BE2C (cell line): ENCODE results near the gene PPP3CA. TPM values are rescaled to one million over a fixed set of nuclear protein-coding genes. Genes with fewer than 3 reads are reported as not detected.

ENCODE experiments used
- DNase-seq: peaks from one replicate; pipeline ENCODE4 v3.0.0-alpha.2; 2020
- H3K27me3 ChIP-seq: fragments of 250-450 bp; sonication (Bioruptor Pico); 2 replicates; pipeline ENCODE4 v1.5.1; 2020; ENCODE audit warnings: mild to moderate bottlenecking
- H3K36me3 ChIP-seq: fragments of 250-450 bp; sonication (Bioruptor Pico); 2 replicates; pipeline ENCODE4 v1.5.1; 2020; ENCODE audit warnings: mild to moderate bottlenecking
- H3K4me1 ChIP-seq: fragments of 250-450 bp; sonication (Bioruptor Pico); 2 replicates; pipeline ENCODE4 v1.5.1; 2020
- H3K4me3 ChIP-seq: 2 replicates; pipeline ENCODE4 v1.5.1; 2011; ENCODE audit warnings: low read depth, low read length
- H3K9me3 ChIP-seq: fragments of 250-450 bp; sonication (Bioruptor Pico); 2 replicates; pipeline ENCODE4 v1.5.1; 2020
- polyA plus RNA-seq: library from polyadenylated mRNA; unstranded; fragments of >200 nt; gene quantifications from one replicate; pipeline ENCODE4 v1.2.1, GENCODE V29; 2012; ENCODE audit warnings: low read depth, missing spikeins; ENCODE audit not compliant: insufficient read length, insufficient read depth
- TF ChIP-seq, protein P1 (sequence below): IDR thresholded peaks from 2 replicates; pipeline ENCODE4 v1.5.1; 2012; ENCODE audit warnings: mild to moderate bottlenecking, low read depth, low read length

Gene PPP3CA
- polyA plus RNA-seq: 29.6 TPM

- Histone ChIP-seq H3K4me1 (peaks cover 7% of the 10 kb centered on the region), H3K4me3 (peak within 1 kb of the TSS; percentile 89), H3K36me3 (no peaks in the 10 kb centered on the region), H3K9me3 (no peaks in the 10 kb centered on the region), H3K27me3 (no peaks in the 10 kb centered on the region)
- no peak for DNase-seq
- TF ChIP-seq, protein P1, sequence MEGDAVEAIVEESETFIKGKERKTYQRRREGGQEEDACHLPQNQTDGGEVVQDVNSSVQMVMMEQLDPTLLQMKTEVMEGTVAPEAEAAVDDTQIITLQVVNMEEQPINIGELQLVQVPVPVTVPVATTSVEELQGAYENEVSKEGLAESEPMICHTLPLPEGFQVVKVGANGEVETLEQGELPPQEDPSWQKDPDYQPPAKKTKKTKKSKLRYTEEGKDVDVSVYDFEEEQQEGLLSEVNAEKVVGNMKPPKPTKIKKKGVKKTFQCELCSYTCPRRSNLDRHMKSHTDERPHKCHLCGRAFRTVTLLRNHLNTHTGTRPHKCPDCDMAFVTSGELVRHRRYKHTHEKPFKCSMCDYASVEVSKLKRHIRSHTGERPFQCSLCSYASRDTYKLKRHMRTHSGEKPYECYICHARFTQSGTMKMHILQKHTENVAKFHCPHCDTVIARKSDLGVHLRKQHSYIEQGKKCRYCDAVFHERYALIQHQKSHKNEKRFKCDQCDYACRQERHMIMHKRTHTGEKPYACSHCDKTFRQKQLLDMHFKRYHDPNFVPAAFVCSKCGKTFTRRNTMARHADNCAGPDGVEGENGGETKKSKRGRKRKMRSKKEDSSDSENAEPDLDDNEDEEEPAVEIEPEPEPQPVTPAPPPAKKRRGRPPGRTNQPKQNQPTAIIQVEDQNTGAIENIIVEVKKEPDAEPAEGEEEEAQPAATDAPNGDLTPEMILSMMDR: no peak
Measured at GRCh38 chr4:101347267-101347556, at the start of gene PPP3CA. TSS of gene PPP3CA (minus strand) at chr4:101347526.

DNA sequence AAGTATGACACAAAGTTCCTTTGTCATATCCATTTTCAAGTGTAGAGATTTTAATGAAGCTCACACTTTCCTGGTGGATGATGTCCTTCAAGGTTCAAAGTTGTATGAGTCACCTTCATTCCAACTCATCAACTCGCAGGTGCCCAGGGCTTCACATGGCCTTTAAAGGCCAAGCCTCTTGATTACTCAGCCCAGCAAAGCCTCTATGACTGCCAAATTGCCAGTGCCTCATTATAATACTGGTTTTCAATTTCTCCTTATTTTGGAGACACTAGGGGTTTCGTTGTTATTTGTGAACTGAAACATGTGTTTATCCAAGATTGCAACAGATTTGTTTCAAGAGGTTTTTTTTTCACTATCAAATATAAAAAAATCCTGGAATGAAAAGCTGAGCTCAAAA is 45.9 kb upstream of the PPP3CA start:
- no peaks in the 10 kb centered on the region for H3K36me3 ChIP-seq
- DNase-seq: no peak
- TF ChIP-seq, protein P1: no peak

GRCh38 chr4:101370663-101371210 is 23.4 kb upstream of the PPP3CA start:
- Histone ChIP-seq H3K9me3 (no peaks in the 10 kb centered on the region), H3K4me3 (no peak overlapping the region), H3K4me1 (no peaks in the 10 kb centered on the region), H3K36me3 (no peaks in the 10 kb centered on the region), H3K27me3 (no peaks in the 10 kb centered on the region)
- DNase-seq: peak; percentile 15
- TF ChIP-seq, protein P1: peak; percentile 16; the same call in 1 of the 2 replicates

More for the DNA sequence above, 45.9 kb upstream of the PPP3CA start:
- H3K27me3 ChIP-seq: no peaks in the 10 kb centered on the region
- H3K4me1 ChIP-seq: no peaks in the 10 kb centered on the region
- no peaks in the 10 kb centered on the region for H3K9me3 ChIP-seq
- H3K4me3 ChIP-seq: no peak overlapping the region

DNA sequence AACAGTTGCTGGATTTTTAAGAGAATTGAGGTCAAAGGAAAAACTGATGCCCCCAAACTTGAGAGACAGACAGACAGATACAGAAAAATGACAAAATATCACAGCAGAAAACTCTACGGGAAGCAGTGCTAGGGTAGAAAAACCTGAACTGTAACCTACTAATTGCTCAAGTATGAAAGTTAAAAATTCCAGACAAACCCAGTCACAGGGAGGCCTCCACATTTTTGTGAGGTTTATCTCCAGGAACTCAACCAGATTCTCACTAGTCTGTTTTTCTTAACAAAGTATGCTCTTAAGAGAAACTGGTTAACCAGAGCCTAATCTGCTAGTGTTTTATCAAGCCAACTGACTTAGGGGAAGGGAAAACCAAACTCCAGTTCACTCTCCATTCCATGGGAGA is 19.9 kb upstream of the PPP3CA start:
- H3K36me3 ChIP-seq: no peaks in the 10 kb centered on the region
- H3K9me3 ChIP-seq: no peaks in the 10 kb centered on the region
- H3K27me3 ChIP-seq: no peaks in the 10 kb centered on the region
- DNase-seq: no peak
- no peaks in the 10 kb centered on the region for H3K4me1 ChIP-seq
- TF ChIP-seq, protein P1: no peak
- no peak overlapping the region for H3K4me3 ChIP-seq

GRCh38 chr4:101366331-101366730 is 19.0 kb upstream of the PPP3CA start:
- Histone ChIP-seq H3K9me3 (no peaks in the 10 kb centered on the region), H3K4me1 (no peaks in the 10 kb centered on the region), H3K36me3 (no peaks in the 10 kb centered on the region), H3K27me3 (no peaks in the 10 kb centered on the region), H3K4me3 (no peak overlapping the region)
- TF ChIP-seq, protein P1: no peak
- no peak for DNase-seq

DNA sequence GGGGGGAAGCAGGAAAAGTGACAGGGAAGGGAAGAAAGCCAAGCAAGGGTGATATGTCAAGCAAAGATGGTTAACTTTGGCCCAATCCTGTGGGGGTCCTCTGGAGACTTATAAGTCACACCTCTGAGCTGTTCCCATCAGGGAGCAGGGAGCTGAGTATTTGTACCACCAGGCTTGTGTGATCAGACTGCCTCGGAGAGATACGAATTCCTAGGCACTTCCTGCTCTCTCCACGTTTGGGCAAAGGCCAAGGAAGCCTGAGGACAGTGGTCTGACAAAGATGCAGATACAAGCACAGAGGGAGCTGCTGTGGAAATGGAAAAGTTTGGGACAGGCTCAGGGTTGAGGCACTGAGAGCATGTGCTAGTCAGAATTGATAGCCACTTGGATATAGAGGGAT is 10.4 kb upstream of the PPP3CA start:
- TF ChIP-seq, protein P1: no peak
- Histone ChIP-seq H3K4me1 (peaks cover 4% of the 10 kb centered on the region), H3K36me3 (no peaks in the 10 kb centered on the region), H3K9me3 (no peaks in the 10 kb centered on the region), H3K27me3 (no peaks in the 10 kb centered on the region), H3K4me3 (no peak overlapping the region)
- no peak for DNase-seq
